G401 (cell line): ENCODE data around the gene FAM219A. TPM values are rescaled to one million over a fixed set of nuclear protein-coding genes. Genes with fewer than 3 reads are reported as not detected.
"Not testable (repeated sequence)": the region's sequence is repeated elsewhere in the genome, so short reads cannot be mapped to it uniquely, and the experiment has no call there.

Experiments used
- DNase-seq: peaks from one replicate; pipeline ENCODE4 v3.0.0-alpha.2; 2015; ENCODE audit warnings: low spot score
- in situ Hi-C: cut with HindIII; loops from 2 replicates; pipeline ENCODE4 v1.10.0; 2016; ENCODE audit warnings: low sequenced_read_pairs, mixed read lengths
- total RNA-seq: library from RNA; depleted of rRNA; stranded (reverse); fragments of >200 nt; shearing (Covaris generic); gene quantifications from 2 replicates; pipeline ENCODE4 v1.2.3, GENCODE V29; 2014; rRNA removed

Gene FAM219A
- total RNA-seq, 1 experiment from 2014 or later, result 5.2 TPM

- in situ Hi-C loops, result no loop called here
- DNase-seq, result no peak
Observed at GRCh38 chr9:34370335-34370969, 87.9 kb downstream of the FAM219A start.

- DNase-seq, result no peak
- in situ Hi-C loops, result no loop called here
Observed at GRCh38 chr9:34369636-34370035, 88.7 kb downstream of the FAM219A start.

DNA sequence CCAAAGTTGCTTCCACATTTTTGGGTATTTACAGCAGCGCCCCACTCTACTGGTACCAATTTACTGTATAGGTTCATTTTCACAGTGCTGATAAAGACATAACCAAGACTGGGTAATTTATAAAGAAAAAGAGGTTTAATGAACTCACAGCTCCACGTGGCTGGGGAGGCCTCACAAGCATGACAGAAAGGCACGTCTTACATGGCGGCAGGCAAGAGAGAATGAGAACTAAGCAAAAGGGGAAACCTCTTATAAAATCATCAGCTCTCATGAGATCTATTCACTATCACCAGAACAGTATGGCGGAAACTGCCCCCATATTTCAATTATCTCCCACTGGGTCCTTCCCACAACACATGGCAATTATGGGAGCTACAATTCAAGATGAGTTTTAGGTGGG lies 89.6 kb downstream of the FAM219A start:
- in situ Hi-C loops, DNase-seq: not testable (repeated sequence)

- DNase-seq, in situ Hi-C loops: not testable (repeated sequence)
Observed at GRCh38 chr9:34367751-34368410, 90.5 kb downstream of the FAM219A start.

GRCh38 chr9:34366365-34366764 lies 92.0 kb downstream of the FAM219A start:
- in situ Hi-C loops, result no loop called here

DNA sequence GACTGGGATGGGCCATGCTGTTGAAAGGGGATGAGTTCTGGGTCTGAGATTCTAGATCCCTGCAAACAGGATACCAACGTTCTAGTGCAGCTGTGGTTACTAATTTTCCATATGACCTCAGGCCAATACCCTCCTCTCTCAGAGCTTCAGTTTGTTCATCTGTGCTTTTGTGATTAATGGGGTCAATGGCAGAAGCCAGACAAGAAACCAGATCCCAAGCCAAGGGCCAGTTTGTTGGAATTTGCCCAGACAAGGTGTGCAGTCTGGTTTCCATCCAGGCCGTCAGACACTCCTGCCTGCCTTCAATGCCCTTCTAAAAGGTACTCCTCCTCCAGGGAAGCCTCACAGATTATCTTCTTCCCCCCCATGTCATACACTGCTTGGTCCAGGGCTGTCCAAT lies 93.1 kb downstream of the FAM219A start:
- DNase-seq, result no peak
- in situ Hi-C loops, result no loop called here

More at GRCh38 chr9:34366365-34366764, 92.0 kb downstream of the FAM219A start:
- no peak for DNase-seq

DNA sequence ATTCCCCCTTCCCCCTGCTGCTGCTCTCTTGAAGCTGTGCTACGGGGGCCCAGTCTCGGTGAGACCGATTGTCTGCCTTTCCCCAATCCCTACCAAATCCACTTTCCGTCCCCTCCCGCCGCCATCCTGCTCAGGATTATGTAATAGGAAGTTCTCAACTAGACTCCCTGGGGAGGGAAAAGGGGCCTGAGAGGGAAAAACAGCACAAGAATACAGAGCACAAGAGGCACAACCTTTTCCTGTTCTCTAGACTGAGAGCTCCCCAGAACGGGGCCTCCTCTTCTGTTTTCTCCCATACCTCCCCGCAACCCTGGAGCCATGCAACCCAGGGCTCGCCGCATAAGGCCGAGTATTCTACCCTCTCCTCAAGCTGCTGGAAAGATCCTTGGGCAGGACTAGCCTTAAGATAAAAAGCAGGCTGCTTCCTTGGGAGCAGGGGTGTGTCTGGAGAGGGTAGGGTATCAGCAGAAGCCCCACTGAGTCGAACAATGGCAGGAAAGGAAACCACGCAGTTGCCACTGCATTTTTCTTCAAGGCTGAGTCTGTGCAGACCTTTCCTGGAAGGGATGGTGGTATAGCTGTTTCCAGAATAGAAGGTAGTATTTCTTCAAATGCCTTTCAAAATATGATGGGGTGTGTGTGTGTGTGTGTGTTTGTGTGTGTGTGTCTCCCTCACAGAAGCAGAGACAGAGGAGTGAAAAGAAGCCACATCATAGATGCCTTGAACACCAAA lies 94.6 kb downstream of the FAM219A start:
- DNase-seq, result no peak
- in situ Hi-C loops, result no loop called here

DNA sequence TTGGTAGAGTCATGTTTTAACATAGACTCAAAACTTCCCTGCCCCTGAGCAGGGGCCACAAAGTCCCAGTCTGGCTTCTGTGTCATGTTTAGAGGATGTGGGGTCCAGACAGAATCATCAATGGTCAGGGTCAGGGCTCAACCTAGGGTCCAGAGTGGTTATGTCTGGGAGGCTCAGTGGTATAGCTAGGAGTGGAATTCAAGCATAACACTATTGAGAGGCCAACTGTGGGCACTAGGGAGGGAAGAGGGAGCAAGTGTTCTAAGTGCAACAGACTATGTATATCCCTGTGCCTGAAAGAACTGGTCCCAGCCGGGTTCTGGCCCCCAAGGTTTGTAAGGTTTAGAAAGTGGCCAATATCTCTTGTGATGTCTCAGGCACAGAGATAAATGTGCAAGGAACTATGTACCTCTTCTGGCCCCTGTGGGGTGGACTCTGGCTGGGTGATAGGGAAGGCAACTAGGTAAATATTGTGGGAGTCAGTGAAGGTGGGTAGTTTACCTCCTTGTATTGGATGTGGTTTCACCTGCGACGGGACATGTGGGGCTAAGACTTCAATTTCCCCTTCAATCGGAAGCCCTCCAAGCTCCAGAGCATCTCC lies 95.7 kb downstream of the FAM219A start:
- in situ Hi-C loops, result no loop called here
- no peak for DNase-seq

GRCh38 chr9:34352957-34353356 lies 105.4 kb downstream of the FAM219A start:
- DNase-seq, in situ Hi-C loops: not testable (repeated sequence)

DNA sequence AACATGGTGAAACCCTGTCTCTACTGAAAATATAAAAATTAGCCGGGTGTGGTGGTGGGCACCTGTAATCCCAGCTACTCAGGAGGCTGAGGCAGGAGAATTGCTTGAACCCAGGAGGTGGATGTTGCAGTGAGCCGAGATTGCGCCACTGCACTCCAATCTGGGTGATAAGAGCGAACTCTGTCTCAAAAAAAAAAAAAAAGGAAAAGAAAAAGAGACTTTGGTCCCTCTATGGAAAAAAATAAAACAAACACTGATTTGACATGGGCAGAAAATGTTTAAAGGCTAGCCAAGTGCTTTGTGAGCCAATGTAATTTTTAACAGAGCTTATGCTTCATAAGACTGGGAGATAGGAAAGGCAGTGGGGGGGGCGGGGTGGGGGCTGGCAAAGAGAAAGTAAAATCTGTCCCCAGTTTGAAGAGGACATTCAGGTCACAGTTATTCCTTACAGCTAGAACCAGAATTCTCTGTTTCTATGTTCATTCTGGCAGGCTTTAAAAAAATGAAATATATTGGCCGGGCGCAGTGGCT lies 106.2 kb downstream of the FAM219A start:
- DNase-seq, in situ Hi-C loops: not testable (repeated sequence)

DNA sequence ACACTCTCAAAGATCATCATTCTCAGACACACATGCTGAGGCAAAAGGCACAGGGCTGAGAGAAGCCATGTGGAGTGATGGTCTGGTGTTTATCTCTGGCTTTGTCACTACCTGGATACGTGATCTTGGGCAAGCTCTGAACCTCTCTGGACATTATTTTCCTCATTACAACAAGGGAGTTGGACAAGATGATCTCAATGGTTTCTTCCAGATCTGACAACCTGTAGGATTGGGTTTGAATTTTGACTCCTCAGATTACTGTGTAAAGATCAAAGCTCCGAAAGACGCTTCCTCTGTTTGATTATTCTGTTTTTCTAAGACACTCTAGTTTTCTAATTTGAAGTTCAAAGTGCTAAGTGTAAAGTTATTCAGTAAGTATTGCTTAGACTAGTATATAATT lies 109.0 kb downstream of the FAM219A start:
- DNase-seq, result no peak
- in situ Hi-C loops, result no loop called here

Other genes starting within 250 kb of the FAM219A start
- gene KIF24, start 129.3 kb downstream of the FAM219A start, total RNA-seq, result 5.2 and 6.2 TPM in 2 replicates
- gene NUDT2, start 129.0 kb downstream of the FAM219A start, total RNA-seq, result 27.5 and 50.5 TPM in 2 replicates
- 0.80 and 0.92 TPM in 2 replicates for gene MYORG, start 81.7 kb downstream of the FAM219A start, total RNA-seq
- gene DNAI1, start 235 bp upstream of the FAM219A start, total RNA-seq, result not detected in 2 replicates
- gene ENHO, start 64.4 kb upstream of the FAM219A start, total RNA-seq, result 10.4 and 18.0 TPM in 2 replicates
- gene CNTFR, start 131.2 kb upstream of the FAM219A start, total RNA-seq, result 0.78 and 1.0 TPM in 2 replicates
- gene RPP25L, start 153.5 kb upstream of the FAM219A start, total RNA-seq, result 57.9 and 59.4 TPM in 2 replicates
- 105 and 160 TPM in 2 replicates for gene DCTN3, start 161.9 kb upstream of the FAM219A start, total RNA-seq
- 1.5 TPM in 1 of 2 replicates, not detected in the other for gene ARID3C, start 170.5 kb upstream of the FAM219A start, total RNA-seq
- 193 and 208 TPM in 2 replicates for gene SIGMAR1, start 179.2 kb upstream of the FAM219A start, total RNA-seq
- 41.6 and 51.2 TPM in 2 replicates for gene GALT, start 188.1 kb upstream of the FAM219A start, total RNA-seq
- gene IL11RA, start 193.6 kb upstream of the FAM219A start, total RNA-seq, result 6.9 and 9.8 TPM in 2 replicates
- not detected in 2 replicates for gene CCL27, start 204.1 kb upstream of the FAM219A start, total RNA-seq
- not detected in 2 replicates for gene CCL19, start 232.7 kb upstream of the FAM219A start, total RNA-seq